Neural cell (in vitro differentiated cells): ENCODE measurements around the gene CD248. TPM values are rescaled to one million over a fixed set of nuclear protein-coding genes. Genes with fewer than 3 reads are reported as not detected.
A peak's percentile ranks its signal among the peaks of the same experiment; 100 is the strongest.

Source experiments
- H2AFZ ChIP-seq: fragments of 200-600, 300-800 bp; sonication (generic), shearing (Covaris generic); 2 replicates; pipeline ENCODE4 v1.6.0; 2014; ENCODE audit warnings: low read depth, mild to moderate bottlenecking, antibody characterized with exemption, low read length, moderate library complexity
- H3F3A ChIP-seq: fragments of 200-600 bp; shearing (Covaris generic); 2 replicates; pipeline ENCODE4 v1.6.1; 2016; ENCODE audit warnings: mild to moderate bottlenecking, moderate library complexity, mixed read lengths, antibody characterized with exemption, low read length; ENCODE audit not compliant: insufficient read depth, poor library complexity, severe bottlenecking
- H3K27ac ChIP-seq: fragments of 200-600, 300-800 bp; sonication (generic), shearing (Covaris generic); 2 replicates; pipeline ENCODE4 v1.5.1; 2014; ENCODE audit warnings: mild to moderate bottlenecking, low read length, moderate library complexity
- H3K27me3 ChIP-seq: fragments of 300-800, 200-600 bp; sonication (generic), shearing (Covaris generic); 2 replicates; pipeline ENCODE4 v1.6.0; 2014; ENCODE audit warnings: mild to moderate bottlenecking, low read depth, low read length, moderate library complexity; ENCODE audit not compliant: insufficient read depth
- H3K36me3 ChIP-seq: fragments of 300-800, 200-600 bp; sonication (generic), shearing (Covaris generic); 2 replicates; pipeline ENCODE4 v1.5.1; 2014; ENCODE audit warnings: mild to moderate bottlenecking, antibody characterized with exemption, low read length, moderate library complexity; ENCODE audit not compliant: insufficient read depth
- H3K4me2 ChIP-seq: fragments of 300-800, 200-600 bp; sonication (generic), shearing (Covaris generic); 2 replicates; pipeline ENCODE4 v1.6.0; 2014; ENCODE audit warnings: mild to moderate bottlenecking, low read length
- H3K4me3 ChIP-seq: fragments of 300-800, 200-600 bp; sonication (generic), shearing (Covaris generic); 2 replicates; pipeline ENCODE4 v1.5.1; 2014; ENCODE audit warnings: mild to moderate bottlenecking, low read length, moderate library complexity
- H3K79me2 ChIP-seq: fragments of 200-600 bp; shearing (Covaris generic); replicated peaks from 2 replicates; pipeline ENCODE4 v1.6.0; 2014; ENCODE audit warnings: mild to moderate bottlenecking, low read length, moderate library complexity; ENCODE audit not compliant: insufficient read depth
- H3K9ac ChIP-seq: fragments of 300-800, 200-600 bp; sonication (generic), shearing (Covaris generic); 2 replicates; pipeline ENCODE4 v1.6.1; 2016; ENCODE audit warnings: mild to moderate bottlenecking, low read length, mixed read lengths
- H3K9me2 ChIP-seq: fragments of 200-600 bp; shearing (Covaris generic); 2 replicates; pipeline ENCODE4 v1.6.1; 2016; ENCODE audit warnings: mild to moderate bottlenecking, low read length, mixed read lengths; ENCODE audit not compliant: insufficient read depth
- H3K9me3 ChIP-seq: fragments of 200-600, 300-800 bp; sonication (generic), shearing (Covaris generic); 2 replicates; pipeline ENCODE4 v1.6.1; 2016; ENCODE audit warnings: mild to moderate bottlenecking, mixed run types, low read length, moderate library complexity, mixed read lengths
- H4K20me1 ChIP-seq: fragments of 200-600 bp; shearing (Covaris generic); 2 replicates; pipeline ENCODE4 v1.6.1; 2016; ENCODE audit warnings: mild to moderate bottlenecking, mixed run types; ENCODE audit not compliant: insufficient read depth
- CTCF ChIP-seq: fragments of 450-650 bp; IDR thresholded peaks from 2 replicates; pipeline ENCODE4 v1.5.1; 2014; ENCODE audit warnings: antibody characterized with exemption, mild to moderate bottlenecking, moderate library complexity; ENCODE audit not compliant: poor library complexity, severe bottlenecking
- EP300 ChIP-seq: fragments of 450-650 bp; conservative IDR thresholded peaks from 2 replicates; pipeline ENCODE4 v1.6.1; 2014; ENCODE audit warnings: antibody characterized with exemption, mild to moderate bottlenecking, moderate library complexity; ENCODE audit not compliant: poor library complexity, severe bottlenecking
- EZH2 ChIP-seq: fragments of 200-600, 300-800 bp; shearing (Covaris generic), sonication (generic); IDR thresholded peaks from 2 replicates; pipeline ENCODE4 v1.6.1; 2014; ENCODE audit warnings: antibody characterized with exemption, low read length, borderline replicate concordance, mild to moderate bottlenecking; ENCODE audit not compliant: insufficient read depth, poor library complexity, severe bottlenecking
- MXI1 ChIP-seq: fragments of 450-650 bp; conservative IDR thresholded peaks from 2 replicates; pipeline ENCODE4 v1.6.1; 2014; ENCODE audit warnings: antibody characterized with exemption, mild to moderate bottlenecking; ENCODE audit not compliant: poor library complexity, severe bottlenecking
- POLR2AphosphoS5 ChIP-seq: IDR thresholded peaks from 2 replicates; pipeline ENCODE4 v1.6.1; 2012
- RAD21 ChIP-seq: fragments of 450-650 bp; conservative IDR thresholded peaks from 2 replicates; pipeline ENCODE4 v1.6.1; 2014; ENCODE audit warnings: antibody characterized with exemption, mild to moderate bottlenecking, moderate library complexity
- REST ChIP-seq: IDR thresholded peaks from 2 replicates; pipeline ENCODE4 v1.6.1; 2012; ENCODE audit warnings: borderline replicate concordance
- SMC3 ChIP-seq: fragments of 450-650 bp; conservative IDR thresholded peaks from 2 replicates; pipeline ENCODE4 v1.6.1; 2014; ENCODE audit warnings: antibody characterized with exemption, mild to moderate bottlenecking, moderate library complexity; ENCODE audit not compliant: poor library complexity
- TAF1 ChIP-seq: IDR thresholded peaks from 2 replicates; pipeline ENCODE4 v1.6.1; 2012; ENCODE audit warnings: low read depth
- polyA plus RNA-seq: library from polyadenylated mRNA; depleted of rRNA; stranded (reverse); fragments of >200 nt; gene quantifications from 2 replicates; pipeline ENCODE4 v1.2.3, GENCODE V29; 2014

CD248 gene
- polyA plus RNA-seq, 1 donor from 2014 or later, result not detected

- H3K27ac ChIP-seq, result peak overlapping the region; percentile 92
- H4K20me1 ChIP-seq, result no peaks in the 10 kb centered on the region
- no peaks in the 10 kb centered on the region for H3K36me3 ChIP-seq
- H3K79me2 ChIP-seq, result peaks cover 20% of the 10 kb centered on the region
- H2AFZ ChIP-seq, result no peak overlapping the region
- H3F3A ChIP-seq, result no peaks in the 10 kb centered on the region
- peak overlapping the region; percentile 92 for H3K4me3 ChIP-seq
- no peaks in the 10 kb centered on the region for H3K9me3 ChIP-seq
- H3K9ac ChIP-seq, result peak overlapping the region; percentile 57
- H3K4me2 ChIP-seq, result peak overlapping the region; percentile 40
- TF ChIP-seq REST (no peak), EZH2 (no peak), POLR2AphosphoS5 (no peak), MXI1 (no peak), SMC3 (no peak), TAF1 (no peak), CTCF (no peak), EP300 (no peak), RAD21 (no peak)
- H3K27me3 ChIP-seq, result no peaks in the 10 kb centered on the region
- H3K9me2 ChIP-seq, result no peaks in the 10 kb centered on the region
Measured at GRCh38 chr11:66267379-66268243, 49.2 kb downstream of the CD248 start.

- Histone ChIP-seq H3K27ac (peak overlapping the region; percentile 92), H3K4me2 (no peak overlapping the region), H3K27me3 (no peaks in the 10 kb centered on the region), H3K9me2 (no peaks in the 10 kb centered on the region), H2AFZ (no peak overlapping the region), H3K79me2 (peaks cover 20% of the 10 kb centered on the region), H3K36me3 (no peaks in the 10 kb centered on the region), H3K4me3 (peak overlapping the region; percentile 92), H4K20me1 (no peaks in the 10 kb centered on the region), H3K9me3 (no peaks in the 10 kb centered on the region), H3F3A (no peaks in the 10 kb centered on the region), H3K9ac (peak overlapping the region; percentile 57)
- TF ChIP-seq EP300 (no peak), TAF1 (no peak), POLR2AphosphoS5 (no peak), REST (no peak), EZH2 (no peak), CTCF (no peak), MXI1 (no peak), RAD21 (no peak), SMC3 (no peak)
Measured at GRCh38 chr11:66267039-66267378, 49.8 kb downstream of the CD248 start.
